OCI-LY1 (cell line): ENCODE results near the gene VARS1.

Experiments used
- H2AFZ ChIP-seq: fragments of 200-600 bp; sonication (generic), shearing (Covaris generic); 2 replicates; pipeline ENCODE4 v1.6.0; 2014; ENCODE audit warnings: antibody characterized with exemption, mild to moderate bottlenecking, low read length
- H3F3A ChIP-seq: fragments of 200-600 bp; sonication (generic), shearing (Covaris generic); 2 replicates; pipeline ENCODE4 v1.6.0; 2014; ENCODE audit warnings: mild to moderate bottlenecking, antibody characterized with exemption, low read length, moderate library complexity; ENCODE audit not compliant: insufficient read depth
- H3K27ac ChIP-seq: fragments of 200-600 bp; sonication (generic); 2 replicates; pipeline ENCODE4 v1.5.1; 2014; ENCODE audit warnings: low read length, mixed run types, mild to moderate bottlenecking, low read depth; ENCODE audit not compliant: poor library complexity, severe bottlenecking
- H3K27me3 ChIP-seq: fragments of 200-600 bp; sonication (generic); 2 replicates; pipeline ENCODE4 v1.6.0; 2014; ENCODE audit warnings: antibody characterized with exemption, mild to moderate bottlenecking, low read length, moderate library complexity; ENCODE audit not compliant: insufficient read depth
- H3K36me3 ChIP-seq: fragments of 200-600 bp; sonication (generic); 2 replicates; pipeline ENCODE4 v1.6.1; 2014; ENCODE audit warnings: mild to moderate bottlenecking, antibody characterized with exemption, low read length, moderate library complexity, mixed read lengths; ENCODE audit not compliant: insufficient read depth
- H3K4me1 ChIP-seq: fragments of 200-600 bp; sonication (generic); 2 replicates; pipeline ENCODE4 v1.5.1; 2014; ENCODE audit warnings: mild to moderate bottlenecking, low read length, moderate library complexity; ENCODE audit not compliant: insufficient read depth, severe bottlenecking
- H3K4me2 ChIP-seq: fragments of 200-600 bp; sonication (generic), shearing (Covaris generic); 2 replicates; pipeline ENCODE4 v1.6.1; 2014; ENCODE audit warnings: low read length
- H3K4me3 ChIP-seq: fragments of 200-600 bp; sonication (generic); 2 replicates; pipeline ENCODE4 v1.5.1; 2014; ENCODE audit warnings: low read length, low read depth, mild to moderate bottlenecking, mixed read lengths; ENCODE audit not compliant: poor library complexity, severe bottlenecking
- H3K79me2 ChIP-seq: fragments of 200-600 bp; shearing (Covaris generic); 2 replicates; pipeline ENCODE4 v1.6.1; 2016; ENCODE audit warnings: mixed run types, low read length, mixed read lengths; ENCODE audit not compliant: insufficient read depth
- H3K9ac ChIP-seq: fragments of 200-600 bp; sonication (generic), shearing (Covaris generic); 2 replicates; pipeline ENCODE4 v1.6.1; 2014; ENCODE audit warnings: mild to moderate bottlenecking, low read length, mixed read lengths
- H3K9me2 ChIP-seq: fragments of 200-600 bp; sonication (generic), shearing (Covaris generic); 2 replicates; pipeline ENCODE4 v1.6.1; 2014; ENCODE audit warnings: low read depth, mild to moderate bottlenecking, low read length, mixed read lengths
- H3K9me3 ChIP-seq: fragments of 200-600 bp; shearing (Covaris generic); 2 replicates; pipeline ENCODE4 v1.6.1; 2014; ENCODE audit warnings: low read length, mixed read lengths
- H4K20me1 ChIP-seq: fragments of 200-600 bp; sonication (generic), shearing (Covaris generic); 2 replicates; pipeline ENCODE4 v1.6.0; 2016; ENCODE audit warnings: mild to moderate bottlenecking, low read length; ENCODE audit not compliant: insufficient read depth
- CTCF ChIP-seq: fragments of 200-600 bp; sonication (generic), shearing (Covaris generic); IDR thresholded peaks from 2 replicates; pipeline ENCODE4 v1.5.1; 2017; ENCODE audit warnings: mild to moderate bottlenecking, antibody characterized with exemption, low read length, moderate library complexity, mixed read lengths
- EZH2 ChIP-seq: fragments of 200-600 bp; sonication (generic), shearing (Covaris generic); IDR thresholded peaks from 2 replicates; pipeline ENCODE4 v1.8.0; 2017; ENCODE audit warnings: borderline replicate concordance, mixed run types, mild to moderate bottlenecking, antibody characterized with exemption, low read length, moderate library complexity, mixed read lengths

VARS1 gene

GRCh38 chr6:31784098-31784925 is 11.2 kb downstream of the VARS1 start:
- Histone ChIP-seq H3K9me2 (no peaks in the 10 kb centered on the region), H3K9me3 (no peaks in the 10 kb centered on the region), H3K4me2 (no peak overlapping the region), H4K20me1 (no peaks in the 10 kb centered on the region), H3F3A (no peaks in the 10 kb centered on the region), H3K4me3 (no peak overlapping the region), H3K27me3 (no peaks in the 10 kb centered on the region), H2AFZ (no peak overlapping the region), H3K36me3 (peaks cover 94% of the 10 kb centered on the region), H3K27ac (no peak overlapping the region), H3K4me1 (peaks cover 4% of the 10 kb centered on the region), H3K79me2 (no peaks in the 10 kb centered on the region; the same call in 1 of the 2 replicates), H3K9ac (no peak overlapping the region)
- TF ChIP-seq CTCF (no peak), EZH2 (no peak)

- H3K36me3 ChIP-seq, result peaks cover 96% of the 10 kb centered on the region
- H3K79me2 ChIP-seq, result no peaks in the 10 kb centered on the region
- no peaks in the 10 kb centered on the region for H3K9me2 ChIP-seq
- H4K20me1 ChIP-seq, result no peaks in the 10 kb centered on the region
- H3K9ac ChIP-seq, result no peak overlapping the region
- H3K9me3 ChIP-seq, result no peaks in the 10 kb centered on the region
- TF ChIP-seq CTCF (no peak), EZH2 (no peak)
- H3K27ac ChIP-seq, result no peak overlapping the region
- no peaks in the 10 kb centered on the region for H3K27me3 ChIP-seq
- peaks cover 3% of the 10 kb centered on the region for H3K4me1 ChIP-seq
- H3K4me2 ChIP-seq, result no peak overlapping the region
- no peaks in the 10 kb centered on the region for H3F3A ChIP-seq
- H3K4me3 ChIP-seq, result no peak overlapping the region
- no peak overlapping the region for H2AFZ ChIP-seq
These were observed 13.3 kb downstream of the VARS1 start for GRCh38 chr6:31782126-31782855.

- no peak overlapping the region for H2AFZ ChIP-seq
- no peaks in the 10 kb centered on the region for H3K27me3 ChIP-seq
- H3K4me3 ChIP-seq, result no peak overlapping the region
- H3K9ac ChIP-seq, result no peak overlapping the region
- no peak overlapping the region for H3K27ac ChIP-seq
- H3K36me3 ChIP-seq, result peaks cover 89% of the 10 kb centered on the region
- no peaks in the 10 kb centered on the region for H3K79me2 ChIP-seq
- TF ChIP-seq CTCF (no peak), EZH2 (no peak)
- H3K9me2 ChIP-seq, result no peaks in the 10 kb centered on the region
- H3F3A ChIP-seq, result no peaks in the 10 kb centered on the region
- H4K20me1 ChIP-seq, result no peaks in the 10 kb centered on the region
- H3K9me3 ChIP-seq, result no peaks in the 10 kb centered on the region
- peaks cover 9% of the 10 kb centered on the region for H3K4me1 ChIP-seq
- no peak overlapping the region for H3K4me2 ChIP-seq
These were observed 14.1 kb downstream of the VARS1 start for GRCh38 chr6:31781244-31782125.
